Measurements from ENCODE around the gene ITGA2B.

ITGA2B gene

GRCh38 chr17:44389281-44389680 is at the start of gene ITGA2B:
ITGA2B (minus strand) TSS chr17:44389649; CDS start chr17:44389473, 176 bp downstream.
- DNase-seq (ENCODE audit: low read depth in 2 of 2) = no peak
- TF ChIP-seq, protein P1, sequence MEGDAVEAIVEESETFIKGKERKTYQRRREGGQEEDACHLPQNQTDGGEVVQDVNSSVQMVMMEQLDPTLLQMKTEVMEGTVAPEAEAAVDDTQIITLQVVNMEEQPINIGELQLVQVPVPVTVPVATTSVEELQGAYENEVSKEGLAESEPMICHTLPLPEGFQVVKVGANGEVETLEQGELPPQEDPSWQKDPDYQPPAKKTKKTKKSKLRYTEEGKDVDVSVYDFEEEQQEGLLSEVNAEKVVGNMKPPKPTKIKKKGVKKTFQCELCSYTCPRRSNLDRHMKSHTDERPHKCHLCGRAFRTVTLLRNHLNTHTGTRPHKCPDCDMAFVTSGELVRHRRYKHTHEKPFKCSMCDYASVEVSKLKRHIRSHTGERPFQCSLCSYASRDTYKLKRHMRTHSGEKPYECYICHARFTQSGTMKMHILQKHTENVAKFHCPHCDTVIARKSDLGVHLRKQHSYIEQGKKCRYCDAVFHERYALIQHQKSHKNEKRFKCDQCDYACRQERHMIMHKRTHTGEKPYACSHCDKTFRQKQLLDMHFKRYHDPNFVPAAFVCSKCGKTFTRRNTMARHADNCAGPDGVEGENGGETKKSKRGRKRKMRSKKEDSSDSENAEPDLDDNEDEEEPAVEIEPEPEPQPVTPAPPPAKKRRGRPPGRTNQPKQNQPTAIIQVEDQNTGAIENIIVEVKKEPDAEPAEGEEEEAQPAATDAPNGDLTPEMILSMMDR (IDR thresholded peaks at IDR 0.05; ENCODE audit: low read depth, low read length) = no peak
- no peak within 1 kb of the TSS for H3K4me3 ChIP-seq (replicated peaks in 1 of 2; ENCODE audit: low read depth in 2 of 2, low read length in 2 of 2)

- TF ChIP-seq, protein P1 (IDR thresholded peaks at IDR 0.05; ENCODE audit: low read depth, low read length) = no peak
- no peak for DNase-seq (ENCODE audit: low read depth in 2 of 2)
- H3K4me3 ChIP-seq (replicated peaks in 1 of 2; ENCODE audit: low read depth in 2 of 2, low read length in 2 of 2) = no peak overlapping the region
Observed at GRCh38 chr17:44439168-44439567, 49.7 kb upstream of the ITGA2B start.

- no peak overlapping the region for H3K4me3 ChIP-seq (replicated peaks in 1 of 2; ENCODE audit: low read depth in 2 of 2, low read length in 2 of 2)
- peak in 1 of 2 donors; percentile 32 for DNase-seq (ENCODE audit: low read depth in 2 of 2)
- TF ChIP-seq, protein P1 (IDR thresholded peaks at IDR 0.05; ENCODE audit: low read depth, low read length) = no peak
Observed at GRCh38 chr17:44438636-44439035, 49.2 kb upstream of the ITGA2B start.

- TF ChIP-seq, protein P1 (IDR thresholded peaks at IDR 0.05; ENCODE audit: low read depth, low read length) = no peak
- DNase-seq (ENCODE audit: low read depth in 2 of 2) = no peak
- no peak overlapping the region for H3K4me3 ChIP-seq (replicated peaks in 1 of 2; ENCODE audit: low read depth in 2 of 2, low read length in 2 of 2)
Observed at GRCh38 chr17:44436336-44436735, 46.9 kb upstream of the ITGA2B start.

DNA sequence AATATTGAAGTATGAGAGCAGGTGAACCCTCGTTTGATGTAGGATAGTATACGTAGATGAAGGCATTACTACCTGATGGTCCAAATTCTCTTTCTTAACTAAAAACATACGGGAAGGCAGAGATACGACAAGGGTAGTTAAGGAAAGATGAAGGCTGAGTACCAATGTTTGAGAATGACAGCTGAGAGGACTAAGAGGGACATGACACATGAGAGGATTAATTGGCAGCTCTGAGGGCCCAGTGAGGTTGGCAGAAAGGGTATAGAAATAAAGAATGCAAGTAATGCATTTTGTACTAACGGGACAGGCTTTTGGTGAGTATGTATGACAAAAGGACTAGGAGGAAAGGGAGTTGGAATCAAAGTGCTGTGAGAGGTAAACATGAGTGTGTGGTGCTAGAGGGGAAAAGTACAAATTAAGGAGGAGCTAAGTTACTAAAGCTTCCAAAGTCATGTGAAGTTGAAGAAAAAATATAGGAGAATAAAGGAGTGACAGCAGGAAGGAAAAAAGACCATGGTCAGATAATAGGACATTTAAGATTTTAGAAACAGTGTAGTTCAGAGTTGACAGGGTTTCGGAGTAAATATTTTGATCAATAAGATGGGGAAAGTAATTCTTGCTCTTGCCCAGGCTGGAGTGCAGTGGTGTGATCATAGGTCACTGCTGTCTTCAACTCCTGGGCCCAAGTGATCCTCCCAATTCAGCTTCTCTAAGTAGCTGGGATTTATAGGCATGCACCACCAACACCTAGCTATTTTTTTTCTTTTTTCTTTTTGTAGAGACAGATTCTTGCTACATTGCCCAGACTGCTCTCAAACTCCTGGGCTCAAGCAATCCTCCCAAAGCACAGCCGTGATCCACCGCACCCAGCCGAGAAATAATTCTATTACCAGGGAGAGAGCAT is 43.1 kb upstream of the ITGA2B start:
- no peak overlapping the region for H3K4me3 ChIP-seq (replicated peaks in 1 of 2; ENCODE audit: low read depth in 2 of 2, low read length in 2 of 2)
- no peak for DNase-seq (ENCODE audit: low read depth in 2 of 2)
- TF ChIP-seq, protein P1 (IDR thresholded peaks at IDR 0.05; ENCODE audit: low read depth, low read length) = no peak

DNA sequence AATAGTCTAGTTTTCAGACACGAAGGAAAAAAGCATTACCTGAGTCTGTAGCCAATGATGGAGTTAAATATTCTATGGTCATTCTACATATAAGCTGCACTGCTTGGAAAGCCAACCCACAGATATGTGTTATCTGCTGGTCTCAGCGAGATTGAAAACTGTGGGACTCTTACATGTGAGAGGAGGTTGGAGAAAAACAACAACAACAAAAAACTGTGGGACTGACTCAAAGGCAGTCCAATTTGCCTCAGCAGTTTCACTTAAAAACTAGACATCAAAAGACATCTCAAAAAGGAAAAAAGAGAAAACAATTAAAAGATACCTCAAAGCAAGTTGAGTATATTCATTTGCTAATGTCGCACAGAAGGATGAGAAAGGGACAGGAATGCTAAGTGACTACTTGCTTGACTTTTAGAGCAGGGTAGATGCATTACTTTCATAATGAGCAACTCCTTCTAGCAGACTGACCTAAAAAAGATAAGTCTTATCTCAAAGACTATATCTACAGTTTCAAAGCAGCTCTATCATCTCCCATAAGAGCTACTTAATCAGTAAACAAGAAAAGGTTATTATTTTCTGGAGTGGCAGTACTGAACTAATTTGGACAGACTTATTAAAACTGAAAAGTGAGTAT is 35.5 kb upstream of the ITGA2B start:
- TF ChIP-seq, protein P1 (IDR thresholded peaks at IDR 0.05; ENCODE audit: low read depth, low read length) = no peak
- H3K4me3 ChIP-seq (replicated peaks in 1 of 2; ENCODE audit: low read depth in 2 of 2, low read length in 2 of 2) = no peak overlapping the region
- DNase-seq (ENCODE audit: low read depth in 2 of 2) = no peak

All from cardiac fibroblast (primary cell).